HEK293T (cell line): Measurements from ENCODE around the gene SLC6A6.

Experiments used
- BHLHE40 ChIP-seq: fragments of 450-650 bp; IDR thresholded peaks from 2 replicates; pipeline ENCODE4 v1.6.1; 2016; ENCODE audit warnings: mild to moderate bottlenecking, moderate library complexity, borderline replicate concordance
- CTBP1 ChIP-seq: fragments of 450-650 bp; IDR thresholded peaks from 2 replicates; pipeline ENCODE4 v1.6.1; 2016; ENCODE audit warnings: borderline replicate concordance
- ELF4 ChIP-seq: fragments of 450-650 bp; IDR thresholded peaks from 2 replicates; pipeline ENCODE4 v1.6.1; 2017; ENCODE audit warnings: antibody characterized with exemption
- FOXA1 ChIP-seq: fragments of 450-650 bp; IDR thresholded peaks from 2 replicates; pipeline ENCODE4 v1.6.1; 2016; ENCODE audit warnings: mild to moderate bottlenecking
- FOXK2 ChIP-seq: fragments of 450-650 bp; IDR thresholded peaks from 2 replicates; pipeline ENCODE4 v1.6.1; 2016; ENCODE audit warnings: mild to moderate bottlenecking
- FOXM1 ChIP-seq: fragments of 450-650 bp; IDR thresholded peaks from 2 replicates; pipeline ENCODE4 v1.6.1; 2017; ENCODE audit warnings: mild to moderate bottlenecking, borderline replicate concordance
- HDGF ChIP-seq: fragments of 450-650 bp; IDR thresholded peaks from 2 replicates; pipeline ENCODE4 v1.6.1; 2017; ENCODE audit warnings: antibody characterized with exemption, borderline replicate concordance
- L3MBTL2 ChIP-seq: fragments of 450-650 bp; conservative IDR thresholded peaks from 2 replicates; pipeline ENCODE4 v1.6.1; 2016; ENCODE audit warnings: mild to moderate bottlenecking
- LEF1 ChIP-seq: fragments of 450-650 bp; IDR thresholded peaks from 2 replicates; pipeline ENCODE4 v1.6.1; 2017; ENCODE audit warnings: mild to moderate bottlenecking, borderline replicate concordance
- NFRKB ChIP-seq: fragments of 450-650 bp; IDR thresholded peaks from 2 replicates; pipeline ENCODE4 v1.6.1; 2016; ENCODE audit warnings: mild to moderate bottlenecking, moderate library complexity
- SP1 ChIP-seq: fragments of 450-650 bp; IDR thresholded peaks from 2 replicates; pipeline ENCODE4 v1.6.1; 2017
- SUZ12 ChIP-seq: fragments of 450-650 bp; IDR thresholded peaks from 2 replicates; pipeline ENCODE4 v1.6.1; 2016; ENCODE audit warnings: mild to moderate bottlenecking
- TARDBP ChIP-seq: fragments of 450-650 bp; IDR thresholded peaks from 2 replicates; pipeline ENCODE4 v1.6.1; 2016
- ZNF384 ChIP-seq: fragments of 450-650 bp; IDR thresholded peaks from 2 replicates; pipeline ENCODE4 v1.6.1; 2016

- TF ChIP-seq TARDBP (no peak), NFRKB (no peak), FOXM1 (no peak), FOXK2 (no peak), FOXA1 (no peak), LEF1 (no peak), SP1 (no peak), ELF4 (no peak), BHLHE40 (no peak), ZNF384 (no peak), L3MBTL2 (no peak), SUZ12 (no peak), CTBP1 (no peak), HDGF (no peak)
Measured at GRCh38 chr3:14485981-14486380, 83.6 kb downstream of the SLC6A6 start.
